GM21619 (cell line): ENCODE data around the gene WDFY2.

Experiments used
- ATAC-seq: cut with Tn5 transposase; IDR thresholded peaks from one replicate; pipeline ENCODE4 v1.9.1; 2021; ENCODE audit not compliant: unreplicated experiment

WDFY2 gene

DNA sequence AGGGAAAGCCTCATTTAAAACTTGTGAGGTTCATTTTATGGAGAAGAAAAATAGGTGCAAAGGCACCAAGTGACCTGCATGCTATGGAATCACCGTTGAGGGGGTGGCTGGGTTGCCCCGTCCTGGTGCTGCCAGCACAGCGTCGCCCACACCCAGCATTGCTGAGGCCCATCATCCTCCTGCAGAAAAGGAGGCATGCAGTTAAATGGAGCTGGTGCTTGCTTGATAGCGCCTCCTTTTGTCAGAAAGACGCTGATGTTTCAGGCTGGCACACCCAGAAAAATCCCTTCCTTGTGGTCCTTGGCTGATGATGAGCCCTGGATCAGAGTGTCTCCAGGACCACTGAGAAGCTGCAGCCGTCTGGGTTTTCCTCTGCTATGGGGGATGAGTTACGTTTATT, 182.8 kb downstream of the WDFY2 start:
- no peak for ATAC-seq

GRCh38 chr13:51768378-51768921, 184.2 kb downstream of the WDFY2 start:
- no peak for ATAC-seq

DNA sequence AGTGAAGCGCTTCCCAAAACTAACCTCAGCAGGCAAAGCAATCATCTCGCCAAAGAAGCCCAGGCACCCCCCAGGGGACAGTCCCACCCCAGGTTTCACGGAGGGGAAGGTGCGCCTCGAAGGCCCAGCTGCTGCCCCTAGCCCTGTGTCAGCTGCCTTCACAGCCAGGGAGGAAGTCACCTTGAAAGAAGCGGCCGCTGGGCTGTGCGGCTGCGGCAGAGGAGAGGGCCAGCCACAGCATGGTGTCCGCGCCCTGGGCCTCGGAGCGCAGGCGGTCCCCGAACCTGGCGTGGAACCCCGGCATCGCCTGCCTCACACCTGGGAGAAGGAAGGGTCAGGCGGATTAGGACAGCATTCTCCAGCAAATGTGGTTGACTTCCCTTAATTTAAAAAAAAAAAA, 184.7 kb downstream of the WDFY2 start:
- ATAC-seq, result no peak

DNA sequence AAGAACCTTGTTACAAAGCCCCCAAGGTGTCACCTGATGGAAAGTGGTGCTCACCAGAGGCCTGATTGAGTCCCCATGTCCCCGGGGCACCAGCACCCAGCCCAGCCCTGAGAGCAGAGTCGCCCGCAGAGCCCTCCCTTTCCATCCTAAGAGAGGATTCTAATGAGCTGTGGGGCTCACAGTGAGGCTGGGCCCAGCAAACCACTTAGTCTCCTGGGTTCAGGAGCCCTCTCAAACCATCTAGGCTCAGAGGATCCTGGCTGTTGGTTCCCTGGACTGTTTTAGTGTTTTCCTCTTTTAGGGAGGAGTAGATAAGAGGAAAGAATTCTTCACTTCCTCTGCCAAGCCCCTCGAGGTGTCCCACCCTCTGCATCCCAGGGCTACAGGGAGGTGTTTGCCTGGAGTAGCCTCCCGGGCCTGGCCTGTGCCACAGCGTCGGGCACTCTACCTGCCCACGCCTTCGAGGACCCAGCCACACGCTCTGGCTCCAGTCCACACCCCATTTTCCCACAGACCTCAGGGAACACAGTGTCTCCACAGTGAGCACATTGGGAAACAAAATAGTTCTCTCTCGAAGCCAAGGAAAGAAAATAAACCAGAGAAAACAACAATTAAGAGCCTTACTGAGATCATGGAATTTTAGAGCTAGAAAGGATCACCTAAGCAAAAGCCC, 185.3 kb downstream of the WDFY2 start:
- ATAC-seq, result no peak

DNA sequence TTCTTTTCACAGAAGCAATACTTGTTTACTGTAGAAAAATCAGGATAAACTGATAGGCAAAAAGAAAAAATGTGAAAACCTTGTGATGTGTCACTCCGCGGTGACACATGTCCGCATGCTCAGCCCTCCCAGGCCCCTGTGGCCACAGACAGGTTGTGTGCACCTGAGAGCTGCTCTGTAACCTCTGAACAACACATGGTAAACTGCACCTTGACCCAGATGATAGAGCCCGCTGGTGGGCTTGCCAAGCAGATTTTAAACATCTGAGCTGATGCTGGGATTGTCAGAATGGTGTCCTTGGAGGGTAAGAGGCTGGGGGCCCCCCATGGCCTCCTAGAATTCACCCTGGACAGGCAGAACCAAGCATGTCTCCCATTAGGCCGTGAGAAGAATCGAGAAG, 185.9 kb downstream of the WDFY2 start:
- ATAC-seq, result no peak

- ATAC-seq, result no peak
Observed at GRCh38 chr13:51770681-51771417, 186.6 kb downstream of the WDFY2 start.

DNA sequence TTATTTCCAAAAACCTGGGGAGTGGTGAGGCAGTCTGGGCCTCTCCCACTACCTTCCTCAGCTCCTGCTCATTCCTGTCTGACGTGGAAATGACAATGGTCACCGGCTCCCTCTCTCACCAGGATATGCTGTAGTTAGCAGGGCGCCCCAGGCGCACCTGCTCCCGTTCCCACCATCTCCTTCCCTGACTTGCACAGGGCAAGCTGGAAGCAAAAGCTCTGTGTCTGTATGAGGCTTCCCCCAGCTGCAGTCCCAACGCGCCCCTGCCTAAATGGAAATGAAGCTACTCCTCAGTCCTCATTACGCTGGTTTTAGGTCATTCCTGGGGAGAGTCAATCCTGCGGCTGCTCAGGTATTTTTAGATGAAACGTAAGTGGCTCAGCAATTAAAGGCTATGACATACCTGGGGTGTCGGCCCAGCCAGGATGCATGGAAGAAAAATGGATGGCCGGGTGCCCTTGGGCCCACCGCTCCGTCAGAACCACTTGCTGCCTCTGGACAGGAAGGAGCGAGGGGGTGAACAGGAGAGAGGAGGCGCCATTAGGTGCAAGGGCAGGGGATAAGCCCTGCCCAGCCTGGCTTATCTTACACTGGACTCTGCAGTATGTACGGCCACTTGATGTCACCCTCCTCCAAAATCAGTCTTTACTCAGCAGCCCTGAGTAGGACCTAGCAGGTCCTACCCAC, 187.3 kb downstream of the WDFY2 start:
- ATAC-seq, result no peak

DNA sequence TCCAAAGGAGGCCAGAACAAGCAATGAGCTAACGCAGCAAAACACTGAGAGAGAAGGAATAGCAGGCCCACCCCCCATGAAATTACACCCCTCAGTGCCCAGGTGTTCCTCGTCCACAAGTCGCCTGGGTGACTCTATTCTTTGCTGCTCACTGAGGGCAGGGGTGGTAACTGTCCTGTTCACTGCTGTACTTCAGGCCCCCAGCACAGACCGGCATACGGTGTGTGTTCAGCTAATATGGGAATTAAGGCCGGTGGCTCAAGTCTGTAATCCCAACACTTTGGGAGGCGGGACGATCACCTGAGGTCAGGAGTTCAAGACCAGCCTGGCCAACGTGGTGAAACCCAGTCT, 187.8 kb downstream of the WDFY2 start:
- ATAC-seq, result no peak

DNA sequence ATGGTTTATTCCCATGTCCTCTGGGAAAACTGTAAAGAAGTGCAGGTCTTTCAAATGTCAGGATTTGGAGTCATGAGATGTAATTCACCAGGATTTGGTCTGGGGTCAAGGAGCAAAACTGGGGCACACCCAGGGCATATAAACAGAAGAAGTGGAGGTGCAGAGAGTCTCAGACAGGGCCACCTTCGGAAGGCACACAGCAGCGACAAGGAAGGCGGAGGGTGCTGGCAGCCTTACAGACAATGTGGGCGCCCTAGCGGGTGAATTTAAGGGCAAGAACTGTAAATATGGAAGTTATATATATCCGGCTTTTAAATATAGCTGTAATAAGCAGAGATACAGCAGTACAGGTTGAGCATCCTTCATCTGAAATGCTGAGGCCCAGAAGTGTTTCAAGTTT, 188.5 kb downstream of the WDFY2 start:
- ATAC-seq, result no peak

DNA sequence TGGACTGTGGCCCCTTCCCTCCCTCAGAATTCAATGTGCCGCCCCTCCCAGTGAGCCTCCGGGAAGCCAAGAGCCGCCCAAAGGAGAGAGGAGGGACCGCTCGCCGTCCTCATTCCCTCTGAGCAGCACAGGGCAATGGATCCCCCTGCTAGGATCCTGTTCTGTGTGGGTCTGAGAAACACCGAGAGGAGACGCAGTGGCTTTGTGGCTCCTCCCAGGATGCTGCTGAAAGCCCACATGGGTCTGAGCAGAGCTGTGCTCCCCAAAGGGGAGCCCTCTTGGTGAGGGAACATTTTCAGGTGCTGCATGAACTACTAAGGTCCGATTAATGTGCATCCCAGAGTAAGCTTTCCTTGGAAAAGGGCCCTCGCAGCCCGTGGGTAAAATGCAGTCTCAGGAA, 189.3 kb downstream of the WDFY2 start:
- ATAC-seq, result no peak

- ATAC-seq, result no peak
Observed at GRCh38 chr13:51776179-51776578, 191.9 kb downstream of the WDFY2 start.

DNA sequence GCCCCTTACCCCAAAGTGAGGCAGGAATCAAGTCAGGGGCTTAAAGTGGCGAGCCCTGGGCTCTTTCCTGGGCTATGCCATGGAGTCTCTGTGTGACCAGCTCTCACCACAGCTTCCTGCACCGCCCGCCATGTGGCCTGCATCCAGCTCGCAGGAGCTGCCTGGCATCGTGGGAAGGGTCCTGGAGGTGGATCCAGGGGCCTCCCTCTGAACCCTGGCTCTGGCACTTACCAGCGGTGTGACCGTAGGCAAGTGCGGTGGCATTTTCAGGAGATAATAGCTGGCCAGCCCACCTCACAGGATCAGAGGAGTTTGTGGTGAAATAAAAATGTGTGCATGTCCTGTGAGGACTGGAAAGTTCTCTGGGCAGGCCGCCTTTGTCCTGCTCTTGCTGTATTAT, 193.7 kb downstream of the WDFY2 start:
- ATAC-seq, result no peak

- ATAC-seq, result no peak
Observed at GRCh38 chr13:51778392-51778791, 194.1 kb downstream of the WDFY2 start.

GRCh38 chr13:51780099-51780498, 195.8 kb downstream of the WDFY2 start:
- ATAC-seq, result no peak

GRCh38 chr13:51781246-51782022, 197.2 kb downstream of the WDFY2 start:
- no peak for ATAC-seq

- ATAC-seq, result no peak
Observed at GRCh38 chr13:51782026-51782710, 197.9 kb downstream of the WDFY2 start.

GRCh38 chr13:51783428-51784094, 199.3 kb downstream of the WDFY2 start:
- ATAC-seq, result no peak

DNA sequence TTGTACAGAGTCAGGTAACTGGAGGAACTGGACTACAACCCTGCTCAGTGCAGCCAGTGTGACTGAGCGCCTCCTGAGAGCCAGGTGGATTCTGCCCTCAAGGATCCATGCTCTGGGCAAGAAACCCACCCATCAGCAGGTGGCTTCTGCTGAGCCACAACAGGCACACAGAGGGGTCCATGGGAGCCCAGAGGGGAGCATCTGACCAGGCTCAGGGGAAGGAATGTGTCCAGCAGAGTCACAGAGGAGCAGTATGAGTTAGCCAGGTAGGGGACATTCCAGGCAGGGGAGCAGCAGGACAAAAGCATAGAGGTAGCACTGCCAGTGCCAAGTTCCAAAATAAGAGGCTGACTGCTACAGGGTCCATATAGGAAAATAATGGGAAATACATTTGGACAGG, 199.8 kb downstream of the WDFY2 start:
- ATAC-seq, result no peak

- no peak for ATAC-seq
Observed at GRCh38 chr13:51785712-51786424, 201.6 kb downstream of the WDFY2 start.
